H1 (cell line): ENCODE data around the gene OR52I2. TPM values are rescaled to one million over a fixed set of nuclear protein-coding genes. Genes with fewer than 3 reads are reported as not detected.

Experiments used
- CTCF ChIA-PET: fragments of 300-600 bp; sonication (Branson Sonifier 250); formaldehyde crosslinking; loops from one replicate; lab custom pipeline; 2021; ENCODE audit not compliant: partially characterized antibody; lab: Charles Lee
- POLR2A ChIA-PET: fragments of 300-600 bp; sonication (Branson Sonifier 250); formaldehyde crosslinking; loops from one replicate; lab custom pipeline; 2021; ENCODE audit warnings: inconsistent platforms; ENCODE audit not compliant: partially characterized antibody; lab: Charles Lee
- DNase-seq, 2 experiments: peaks; one replicate each; pipeline versions ENCODE4 v3.0.0 to v3.0.0-alpha.2; 2010 to 2022; ENCODE audit warnings: low spot score in 2 of 2, low read depth in 1 of 2, mixed read lengths in 1 of 2
- FAIRE-seq: peaks from 2 replicates; lab custom pipeline; 2011; peaks lifted over from hg19 to GRCh38; lab: Jason Lieb, UNC
- H2AFZ ChIP-seq: 2 replicates; pipeline ENCODE4 v1.8.1; 2012; ENCODE audit warnings: low read length, inconsistent platforms
- H2AK5ac ChIP-seq: 2 replicates; pipeline ENCODE4 v1.6.1; 2013; ENCODE audit warnings: low read depth, low read length
- H2BK120ac ChIP-seq: replicated peaks from 2 replicates; pipeline ENCODE3; 2013; ENCODE audit warnings: low read depth, low read length, inconsistent platforms
- H2BK12ac ChIP-seq: 2 replicates; pipeline ENCODE4 v1.6.1; 2013; ENCODE audit warnings: low read depth, low read length
- H2BK15ac ChIP-seq: 2 replicates; pipeline ENCODE4 v1.6.1; 2013; ENCODE audit warnings: low read length
- H2BK20ac ChIP-seq: 2 replicates; pipeline ENCODE4 v1.6.1; 2013; ENCODE audit warnings: low read length
- H2BK5ac ChIP-seq: 2 replicates; pipeline ENCODE4 v1.6.1; 2013; ENCODE audit warnings: low read depth, low read length
- H3K14ac ChIP-seq: 2 replicates; pipeline ENCODE4 v1.6.1; 2013; ENCODE audit warnings: inconsistent platforms; ENCODE audit not compliant: insufficient read length
- H3K18ac ChIP-seq: 2 replicates; pipeline ENCODE4 v1.6.1; 2013; ENCODE audit warnings: low read length; ENCODE audit errors: extremely low read depth
- H3K23ac ChIP-seq: 2 replicates; pipeline ENCODE4 v1.6.1; 2013; ENCODE audit warnings: inconsistent platforms; ENCODE audit not compliant: insufficient read length
- H3K23me2 ChIP-seq: 2 replicates; pipeline ENCODE4 v1.6.1; 2013; ENCODE audit warnings: low read depth, low read length
- H3K27ac ChIP-seq: 2 replicates; pipeline ENCODE4 v1.6.1; 2011; ENCODE audit warnings: low read depth, low read length, inconsistent platforms
- H3K27me3 ChIP-seq, 4 experiments: replicated peaks in 1 of 4; 1 replicate in 1 of 4; 2 replicates in 3 of 4; pipeline versions ENCODE4 v1.6.1 to v1.8.1; 2011 to 2013; ENCODE audit warnings: low read length in 3 of 4, mild to moderate bottlenecking in 3 of 4, inconsistent platforms in 2 of 4, mixed read lengths in 2 of 4, moderate library complexity in 1 of 4; ENCODE audit not compliant: control insufficient read depth in 3 of 4, insufficient read depth in 3 of 4; ENCODE audit errors: extremely low read depth in 1 of 4
- H3K36me3 ChIP-seq, 4 experiments: 2 replicates each; pipeline versions ENCODE4 v1.6.1 to v1.8.1; 2011 to 2013; ENCODE audit warnings: mild to moderate bottlenecking in 4 of 4, low read length in 3 of 4, moderate library complexity in 2 of 4, control low read depth in 1 of 4, inconsistent platforms in 1 of 4; ENCODE audit not compliant: insufficient read depth in 4 of 4, control insufficient read depth in 2 of 4
- H3K4ac ChIP-seq: replicated peaks from 2 replicates; pipeline ENCODE3; 2013; ENCODE audit warnings: low read length, low read depth, mixed read lengths, inconsistent platforms; ENCODE audit not compliant: insufficient read length
- H3K4me1 ChIP-seq, 4 experiments: replicated peaks in 1 of 4; 1 replicate in 1 of 4; 2 replicates in 3 of 4; pipeline versions ENCODE4 v1.6.1 to v1.8.1; 2011 to 2013; ENCODE audit warnings: low read length in 3 of 4, inconsistent platforms in 2 of 4, mixed read lengths in 1 of 4; ENCODE audit not compliant: insufficient read depth in 4 of 4, control insufficient read depth in 3 of 4
- H3K4me2 ChIP-seq, 2 experiments: 2 replicates each; pipeline versions ENCODE4 v1.6.1 to v1.8.1; 2011 to 2013; ENCODE audit warnings: low read depth in 2 of 2, low read length in 2 of 2, control low read depth in 1 of 2, inconsistent platforms in 1 of 2, mild to moderate bottlenecking in 1 of 2; ENCODE audit not compliant: insufficient read depth in 1 of 2
- H3K4me3 ChIP-seq, 4 experiments: fragments of 200-600, 300-600 bp in 1 of 4; sonication (generic), shearing (Covaris generic), sonication (Bioruptor Twin) in 1 of 4; 2 replicates each; pipeline versions ENCODE4 v1.5.1 to v1.8.1; 2011 to 2016; ENCODE audit warnings: low read length in 4 of 4, low read depth in 3 of 4, control low read depth in 2 of 4, inconsistent platforms in 2 of 4, mild to moderate bottlenecking in 2 of 4, mixed read lengths in 1 of 4, moderate library complexity in 1 of 4; ENCODE audit not compliant: insufficient read depth in 2 of 4; ENCODE audit errors: extremely low read depth in 1 of 4
- H3K56ac ChIP-seq: replicated peaks from 2 replicates; pipeline ENCODE3; 2013; ENCODE audit warnings: low read depth, mild to moderate bottlenecking, mixed read lengths, low read length, inconsistent platforms; ENCODE audit not compliant: insufficient read length
- H3K79me1 ChIP-seq: 2 replicates; pipeline ENCODE4 v1.6.1; 2013; ENCODE audit warnings: low read depth, low read length, control low read depth
- H3K79me2 ChIP-seq, 2 experiments: 2 replicates each; pipeline versions ENCODE4 v1.6.1 to v1.8.1; 2012 to 2013; ENCODE audit warnings: low read length in 2 of 2, mild to moderate bottlenecking in 2 of 2, inconsistent platforms in 1 of 2; ENCODE audit not compliant: insufficient read depth in 2 of 2, control insufficient read depth in 1 of 2
- H3K9ac ChIP-seq, 4 experiments: replicated peaks in 1 of 4; 1 replicate in 1 of 4; 2 replicates in 3 of 4; pipeline versions ENCODE4 v1.6.1 to v1.8.1; 2011 to 2013; ENCODE audit warnings: low read depth in 3 of 4, low read length in 3 of 4, control low read depth in 2 of 4, mild to moderate bottlenecking in 2 of 4, moderate library complexity in 2 of 4, inconsistent platforms in 1 of 4; ENCODE audit errors: extremely low read depth in 1 of 4
- H3K9me3 ChIP-seq, 2 experiments: 2 replicates each; pipeline versions ENCODE4 v1.6.1 to v1.8.1; 2012 to 2013; ENCODE audit warnings: mild to moderate bottlenecking in 2 of 2, moderate library complexity in 2 of 2, control low read depth in 1 of 2, inconsistent platforms in 1 of 2, low read depth in 1 of 2, low read length in 1 of 2, mixed read lengths in 1 of 2; ENCODE audit not compliant: insufficient read depth in 2 of 2
- H4K20me1 ChIP-seq, 2 experiments: replicated peaks in 1 of 2; 2 replicates each; pipeline versions ENCODE3 to v1.8.1; 2011 to 2013; ENCODE audit warnings: inconsistent platforms in 2 of 2, low read length in 2 of 2, mild to moderate bottlenecking in 1 of 2; ENCODE audit not compliant: insufficient read depth in 2 of 2, control insufficient read depth in 1 of 2
- H4K5ac ChIP-seq: 2 replicates; pipeline ENCODE4 v1.6.1; 2013; ENCODE audit warnings: low read length, low read depth, mixed read lengths, inconsistent platforms; ENCODE audit not compliant: insufficient read length
- H4K8ac ChIP-seq: 2 replicates; pipeline ENCODE4 v1.8.0; 2013; ENCODE audit warnings: mild to moderate bottlenecking, moderate library complexity, low read length, inconsistent platforms; ENCODE audit not compliant: insufficient read depth; ENCODE audit errors: extremely low read depth
- H4K91ac ChIP-seq: replicated peaks from 2 replicates; pipeline ENCODE3; 2013; ENCODE audit warnings: low read length, mixed read lengths, inconsistent platforms; ENCODE audit not compliant: insufficient read length
- CBX8 ChIP-seq: fragments of 300-800, 300-1000 bp; sonication (generic); IDR thresholded peaks from 2 replicates; pipeline ENCODE4 v1.7.1; 2016; ENCODE audit warnings: low read depth, low read length, borderline replicate concordance
- CREB1 ChIP-seq: IDR thresholded peaks from 2 replicates; pipeline ENCODE4 v1.6.1; 2012; ENCODE audit warnings: inconsistent platforms
- CTCF ChIP-seq, 3 experiments: IDR thresholded peaks; 1 replicate in 2 of 3; 2 replicates in 1 of 3; pipeline versions ENCODE4 v1.5.1 to v1.6.1; 2011; ENCODE audit warnings: low read length in 3 of 3, mild to moderate bottlenecking in 3 of 3, inconsistent platforms in 2 of 3, low read depth in 1 of 3, moderate library complexity in 1 of 3; ENCODE audit not compliant: insufficient read depth in 1 of 3; ENCODE audit errors: control extremely low read depth in 1 of 3
- EZH2 ChIP-seq: fragments of 200-600 bp; sonication (generic); IDR thresholded peaks from 2 replicates; pipeline ENCODE4 v1.7.1; 2012; ENCODE audit warnings: low read depth, mild to moderate bottlenecking, moderate library complexity, low read length, inconsistent platforms; ENCODE audit not compliant: severe bottlenecking
- HDAC2 ChIP-seq, 2 experiments: fragments of 300-600 bp in 1 of 2; sonication (generic) in 1 of 2; IDR thresholded peaks; 2 replicates each; pipeline ENCODE4 v1.6.1; 2011 to 2012; ENCODE audit warnings: low read depth in 2 of 2, low read length in 2 of 2, mild to moderate bottlenecking in 2 of 2, moderate library complexity in 2 of 2, borderline replicate concordance in 1 of 2, inconsistent platforms in 1 of 2
- SIX5 ChIP-seq: IDR thresholded peaks from 2 replicates; pipeline ENCODE4 v1.6.1; 2011; ENCODE audit warnings: mild to moderate bottlenecking, low read depth, low read length
- SP4 ChIP-seq: IDR thresholded peaks from 2 replicates; pipeline ENCODE4 v1.6.1; 2012; ENCODE audit warnings: low read length, inconsistent platforms
- TAF1 ChIP-seq: IDR thresholded peaks from 2 replicates; pipeline ENCODE4 v1.6.1; 2011; ENCODE audit warnings: mild to moderate bottlenecking, low read depth, low read length
- TAF7 ChIP-seq: optimal IDR thresholded peaks from 2 replicates; pipeline ENCODE3; 2011; ENCODE audit warnings: low read depth, mild to moderate bottlenecking, inconsistent platforms, low read length, moderate library complexity, borderline replicate concordance
- WGBS, 2 experiments: shearing (Covaris generic) in 1 of 2; methylation state at CpG; one replicate each; pipeline versions ENCODE4 v1.1.6 to v1.1.7; 2013 to 2015; ENCODE audit warnings: low lambda C conversion rate in 2 of 2, mixed read lengths in 2 of 2, inconsistent platforms in 1 of 2, low coverage in 1 of 2, missing lambda C conversion rate in 1 of 2; ENCODE audit not compliant: insufficient replicate concordance in 2 of 2, insufficient coverage in 1 of 2, insufficient read length in 1 of 2; ENCODE audit errors: extremely low coverage in 1 of 2, missing lambda C conversion rate in 1 of 2; 5-methylcytosine and 5-hydroxymethylcytosine counted together
- polyA plus RNA-seq, 7 experiments: library from polyadenylated mRNA; depleted of rRNA in 3 of 7; stranded (reverse) in 5 of 7; unstranded in 2 of 7; fragments of >200 nt in 5 of 7; fragments of 200-250 nt in 2 of 7; gene quantifications; 1 replicate in 5 of 7; 2 replicates in 1 of 7; 4 replicates in 1 of 7; pipeline versions ENCODE4 v1.2.1 to v1.2.3, GENCODE V29; 2011 to 2013; ENCODE audit warnings: missing spikeins in 2 of 7, mixed read lengths in 2 of 7
- total RNA-seq: library from RNA; stranded (reverse); fragmentation: NEBNext Ultra II Directional; extraction: Animal tissue kit (Norgen Biotek cat#: 25700); gene quantifications from 2 replicates; pipeline ENCODE4 v1.2.1, GENCODE V29; 2021

Gene OR52I2
- total and polyA plus RNA-seq, 2 of the 8 experiments (the other 6 are each of a cell fraction or from before 2014, with no cell fraction given): not detected

- Histone ChIP-seq H3K4me3 (no peak overlapping the region), H3K27ac (no peak overlapping the region), H4K20me1 (no peaks in the 10 kb centered on the region), H3K18ac (no peak overlapping the region), H3K56ac (no peak overlapping the region), H4K8ac (no peak overlapping the region), H3K23me2 (no peaks in the 10 kb centered on the region), H3K14ac (no peak overlapping the region), H4K91ac (no peak overlapping the region), H2BK12ac (no peak overlapping the region), H3K23ac (no peak overlapping the region), H2BK20ac (no peak overlapping the region), H3K79me2 (no peaks in the 10 kb centered on the region), H3K79me1 (no peaks in the 10 kb centered on the region), H3K9ac (no peak overlapping the region), H3K9me3 (peaks cover 0 to 5% of the 10 kb centered on the region in 2 experiments; a peak in 1 of 4 replicates), H3K36me3 (no peaks in the 10 kb centered on the region), H3K4me1 (no peaks in the 10 kb centered on the region), H2AK5ac (no peak overlapping the region), H2AFZ (no peak overlapping the region), H2BK15ac (no peak overlapping the region), H2BK120ac (no peak overlapping the region), H4K5ac (no peak overlapping the region), H3K4me2 (no peak overlapping the region), H2BK5ac (no peak overlapping the region), H3K27me3 (no peaks in the 10 kb centered on the region), H3K4ac (no peak overlapping the region)
- FAIRE-seq (no peak), DNase-seq (no peak)
- ChIA-PET CTCF (interaction anchor here (0.6 to 2.8 kb wide), 4 partner anchors 13 to 379 kb away, joined by 3 to 11 read pairs (median 4); partner anchors contain the start of genes OR51D1 and OR52M1), POLR2A (no interaction called here)
- TF ChIP-seq TAF7 (no peak), CTCF (IDR thresholded peaks at IDR 0.05; ENCODE audit: control extremely low read depth in 1 of 3, insufficient read depth in 1 of 3, low read depth in 1 of 3, low read length in 3 of 3) (no peak), CBX8 (no peak), SP4 (no peak), TAF1 (no peak), HDAC2 (IDR thresholded peaks at IDR 0.05; ENCODE audit: borderline replicate concordance in 1 of 2, low read depth in 2 of 2, low read length in 2 of 2) (no peak), EZH2 (no peak), CREB1 (no peak), SIX5 (no peak)
- 94% methylated on average over 3 of the region's 3 CpGs; no CpG with 5 or more reads in 1 of the 2 experiments for WGBS, 2 experiments
Measured at GRCh38 chr11:4565371-4565770, 16.2 kb upstream of the OR52I2 start.
